Forelimb muscle (tissue), 1 donor: Measurements from ENCODE around the gene SLFNL1. TPM values are rescaled to one million over a fixed set of nuclear protein-coding genes. Genes with fewer than 3 reads are reported as not detected.

Source experiments
- DNase-seq: peaks from one replicate; pipeline ENCODE4 v3.0.0-alpha.2; 2013; ENCODE audit warnings: low read depth
- polyA plus RNA-seq: library from polyadenylated mRNA; unstranded; fragments of 120-200 nt; gene quantifications from one replicate; pipeline ENCODE4 v1.2.1, GENCODE V29; 2013; ENCODE audit not compliant: insufficient read length

Gene SLFNL1
- 0.59 TPM for polyA plus RNA-seq

DNA sequence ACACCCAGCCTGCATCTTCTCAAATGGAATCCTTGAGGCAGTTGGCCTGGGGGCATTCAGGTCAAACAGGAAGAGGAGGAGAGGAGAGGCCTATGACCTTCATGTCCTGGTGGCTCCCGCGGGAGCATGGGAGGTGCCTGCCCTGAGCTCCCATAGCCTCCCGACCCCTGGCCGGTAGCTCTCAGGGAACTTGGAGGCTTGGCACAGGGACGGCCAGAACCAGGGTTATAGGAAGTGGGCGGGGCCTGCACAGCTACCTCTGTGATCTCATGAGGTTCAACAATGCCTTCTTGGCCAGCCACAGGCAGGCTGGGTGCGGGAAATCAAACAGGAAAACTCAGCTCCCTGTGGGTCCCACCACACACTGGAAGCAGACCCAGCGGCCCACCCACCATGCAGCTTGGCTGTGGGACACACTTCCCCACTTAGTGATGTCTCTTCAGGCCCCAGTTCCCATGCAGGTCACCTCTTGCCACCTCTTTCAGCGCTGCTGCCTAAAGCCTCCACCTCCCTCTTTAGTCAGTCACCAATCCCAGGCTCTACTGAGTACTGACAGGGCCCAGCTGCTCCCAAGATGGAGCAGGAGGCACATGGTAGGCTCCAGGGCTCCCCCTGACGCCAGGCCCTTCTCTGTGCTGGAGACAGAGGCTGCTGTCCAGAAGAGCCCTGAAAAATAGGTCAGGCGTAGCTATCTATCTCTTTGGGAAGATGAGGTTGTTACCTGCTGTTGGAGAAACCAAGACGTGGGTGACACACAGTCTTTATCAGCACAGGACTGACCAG is at the start of gene SLFNL1:
SLFNL1 (minus strand) TSS at position 200 of the 783 bp plus-strand sequence. CDS start 1,065 bp downstream, outside the sequence.
- no peak for DNase-seq

DNA sequence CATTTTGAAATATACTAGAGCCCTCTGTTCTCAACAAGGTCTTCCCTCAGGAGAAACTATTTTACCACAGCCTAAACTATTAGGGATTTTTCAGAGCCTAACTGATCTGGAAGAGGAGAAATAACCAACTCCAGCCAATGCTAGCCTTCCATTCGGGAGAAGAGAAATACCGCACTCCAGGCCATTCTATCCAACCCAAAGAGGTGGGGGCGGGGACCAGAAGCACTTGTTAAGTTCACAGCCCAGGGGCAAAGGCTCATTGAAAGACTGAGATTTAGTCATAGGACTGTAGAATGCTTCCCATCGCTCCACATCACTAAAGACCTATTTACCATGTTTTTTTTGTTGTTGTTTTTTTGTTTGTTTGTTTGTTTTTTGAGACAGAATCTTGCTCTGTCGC is 35.4 kb upstream of the SLFNL1 start:
- DNase-seq = no peak

DNA sequence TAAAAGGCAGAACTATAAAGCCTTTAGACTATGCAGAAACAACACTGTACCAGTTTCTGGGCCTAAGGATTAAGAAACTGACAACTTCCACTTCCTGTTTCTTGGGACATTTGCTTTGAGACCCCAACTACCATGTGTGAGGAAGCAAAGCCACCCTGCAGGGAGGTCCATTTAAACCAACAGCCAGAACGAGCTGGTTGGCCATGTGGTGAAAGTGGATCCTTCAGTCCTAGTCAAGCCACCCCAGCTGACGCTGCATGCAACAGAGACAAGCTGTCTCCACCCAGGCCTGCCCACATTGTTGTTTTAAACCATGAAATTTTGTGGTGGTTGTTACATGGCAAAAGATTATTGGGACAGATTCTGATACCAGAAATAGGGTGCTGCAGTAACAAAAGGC is 31.8 kb upstream of the SLFNL1 start:
- DNase-seq = no peak

DNA sequence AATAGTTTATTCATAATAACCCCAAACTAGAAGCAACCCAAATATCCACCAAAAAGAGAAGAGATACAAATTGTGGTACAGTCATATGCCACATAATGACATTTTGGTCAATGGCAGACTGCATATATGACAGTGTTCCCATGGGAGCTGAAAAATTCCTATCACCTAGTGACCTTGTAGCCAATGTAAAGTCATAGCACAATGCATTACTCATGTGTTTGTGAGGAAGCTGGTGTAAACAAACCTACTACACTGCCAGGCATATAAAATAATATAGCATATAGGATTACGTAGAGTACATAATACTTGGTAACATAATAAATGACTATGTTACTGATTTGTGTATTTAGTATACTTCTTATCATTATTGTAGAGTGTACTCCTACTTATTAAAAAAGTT is 29.5 kb upstream of the SLFNL1 start:
- no peak for DNase-seq

DNA sequence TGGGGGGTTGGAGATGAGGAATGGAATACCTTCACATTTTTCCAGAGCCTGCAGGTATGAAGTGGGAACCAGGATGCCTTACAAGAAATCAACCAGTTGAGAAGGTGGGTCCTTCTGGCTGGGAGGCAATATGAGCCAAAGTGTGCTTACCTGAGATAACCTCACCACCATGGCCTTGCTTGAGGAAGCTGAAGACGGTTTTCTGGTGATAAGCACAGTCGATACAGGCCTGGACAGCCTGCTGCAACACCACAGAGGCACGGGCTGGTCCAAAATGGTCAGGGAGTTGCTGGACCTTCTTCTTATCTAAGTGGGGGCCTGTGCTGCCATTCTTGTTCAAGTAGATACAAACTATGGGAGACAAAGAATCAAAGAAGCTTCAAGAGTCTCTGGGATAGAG is 27.0 kb upstream of the SLFNL1 start:
- DNase-seq = no peak

DNA sequence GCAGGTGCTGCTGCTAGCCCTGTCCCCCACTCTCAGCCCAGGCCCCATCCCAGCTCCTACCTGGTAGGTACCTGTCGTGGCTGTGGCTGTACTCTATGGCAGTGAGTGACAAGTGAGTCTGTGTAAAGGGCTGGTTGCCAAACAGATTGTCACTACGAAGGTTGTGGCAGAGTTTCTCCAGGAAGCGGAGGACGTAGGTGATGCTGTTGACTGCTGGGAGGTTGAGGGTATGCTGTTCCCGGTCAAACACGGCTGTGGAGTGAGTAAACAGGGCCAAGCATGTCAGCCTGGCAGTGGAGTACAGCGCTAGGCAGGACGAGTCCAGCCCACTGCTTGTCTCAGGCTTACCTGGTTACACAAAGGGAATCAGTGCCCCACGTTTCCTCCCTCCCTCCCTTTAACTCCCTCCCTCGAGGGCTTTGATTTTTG is 24.8 kb upstream of the SLFNL1 start:
- no peak for DNase-seq

DNA sequence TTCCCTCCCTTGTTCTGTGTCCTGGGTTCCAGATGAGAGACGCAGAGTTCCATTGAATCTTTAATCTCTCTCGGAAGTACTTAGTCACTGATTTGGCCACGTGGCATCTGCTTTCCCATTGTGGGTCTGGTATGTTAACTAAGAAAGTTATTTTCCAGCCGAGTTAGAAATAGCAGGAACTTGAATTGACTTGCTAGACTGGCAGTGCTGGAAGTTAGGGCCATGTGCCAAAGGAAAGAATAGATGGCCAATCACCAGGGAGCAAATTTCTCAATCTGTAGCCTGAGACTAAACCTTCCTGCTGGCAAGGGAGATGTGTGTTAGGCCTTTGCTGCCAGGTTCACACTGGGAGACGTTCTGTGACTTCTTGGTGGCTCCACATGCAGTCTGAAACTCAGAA is 24.2 kb upstream of the SLFNL1 start:
- no peak for DNase-seq

DNA sequence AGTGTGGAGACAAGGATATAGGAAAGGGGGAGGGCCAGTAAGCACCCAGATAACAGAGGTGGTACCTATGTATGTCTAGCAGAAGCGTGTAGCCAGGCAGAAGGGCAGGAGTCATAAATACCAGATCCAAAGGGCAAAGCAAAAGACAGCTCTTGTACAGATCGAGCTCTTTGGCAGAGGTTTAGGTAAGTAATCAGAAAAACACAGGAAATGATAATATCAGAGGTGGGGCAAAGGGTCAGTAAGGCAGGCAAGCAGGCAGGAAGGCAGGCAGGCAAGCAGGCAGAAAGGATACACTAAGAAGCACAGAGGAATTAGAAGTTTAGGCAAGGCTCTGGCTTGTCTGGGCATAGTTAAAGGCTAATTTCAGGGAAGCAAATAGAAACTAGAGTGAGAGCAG is 22.7 kb upstream of the SLFNL1 start:
- DNase-seq = no peak

DNA sequence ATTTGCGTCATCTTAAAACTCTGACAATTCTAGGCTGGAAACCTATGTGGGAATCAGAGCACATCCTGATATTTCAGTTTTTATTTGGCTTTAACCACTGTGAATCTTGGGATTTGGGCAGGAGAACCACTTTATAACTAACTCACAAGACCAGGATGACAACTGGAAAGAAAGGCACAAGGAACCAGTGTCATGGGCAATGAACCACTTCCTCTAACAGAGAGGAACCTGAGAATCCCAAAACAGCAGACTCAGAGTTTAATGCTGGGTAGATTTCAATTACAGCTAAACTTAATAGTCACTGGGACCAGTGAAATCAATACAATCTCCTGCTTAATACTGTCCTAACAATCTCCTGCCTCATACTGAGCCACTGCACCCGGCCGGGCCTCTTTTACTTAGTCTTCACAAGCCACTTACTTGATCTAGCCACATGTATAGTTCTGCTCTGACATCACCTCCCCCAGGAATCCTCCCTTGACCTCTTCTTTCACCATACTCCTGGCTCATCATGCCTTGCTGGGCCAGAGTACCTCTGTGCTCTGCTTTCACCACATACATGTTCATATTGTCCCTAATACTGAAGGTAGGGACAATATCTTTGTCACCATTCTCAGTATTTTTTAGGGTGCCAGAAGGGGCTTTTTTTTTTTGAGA is 20.2 kb upstream of the SLFNL1 start:
- no peak for DNase-seq

DNA sequence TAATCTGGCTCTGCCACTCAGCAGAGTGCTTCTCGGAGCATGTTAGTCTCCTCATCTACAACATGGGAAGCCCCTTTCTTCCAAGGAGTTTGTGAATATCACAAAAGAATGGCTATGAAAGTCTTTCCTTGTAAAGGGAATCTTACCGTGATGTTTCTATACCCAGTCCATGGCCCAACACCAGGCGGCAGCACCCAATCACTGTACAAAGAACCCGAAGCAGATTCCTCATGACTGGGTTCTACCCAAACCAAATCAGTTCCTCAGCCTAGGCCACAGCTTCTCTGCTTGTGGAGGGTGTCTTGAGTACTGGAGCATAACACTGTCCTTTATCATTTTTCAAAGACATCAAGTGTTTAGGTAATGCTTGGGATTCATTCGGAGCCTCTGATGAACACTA is 16.6 kb upstream of the SLFNL1 start:
- no peak for DNase-seq

DNA sequence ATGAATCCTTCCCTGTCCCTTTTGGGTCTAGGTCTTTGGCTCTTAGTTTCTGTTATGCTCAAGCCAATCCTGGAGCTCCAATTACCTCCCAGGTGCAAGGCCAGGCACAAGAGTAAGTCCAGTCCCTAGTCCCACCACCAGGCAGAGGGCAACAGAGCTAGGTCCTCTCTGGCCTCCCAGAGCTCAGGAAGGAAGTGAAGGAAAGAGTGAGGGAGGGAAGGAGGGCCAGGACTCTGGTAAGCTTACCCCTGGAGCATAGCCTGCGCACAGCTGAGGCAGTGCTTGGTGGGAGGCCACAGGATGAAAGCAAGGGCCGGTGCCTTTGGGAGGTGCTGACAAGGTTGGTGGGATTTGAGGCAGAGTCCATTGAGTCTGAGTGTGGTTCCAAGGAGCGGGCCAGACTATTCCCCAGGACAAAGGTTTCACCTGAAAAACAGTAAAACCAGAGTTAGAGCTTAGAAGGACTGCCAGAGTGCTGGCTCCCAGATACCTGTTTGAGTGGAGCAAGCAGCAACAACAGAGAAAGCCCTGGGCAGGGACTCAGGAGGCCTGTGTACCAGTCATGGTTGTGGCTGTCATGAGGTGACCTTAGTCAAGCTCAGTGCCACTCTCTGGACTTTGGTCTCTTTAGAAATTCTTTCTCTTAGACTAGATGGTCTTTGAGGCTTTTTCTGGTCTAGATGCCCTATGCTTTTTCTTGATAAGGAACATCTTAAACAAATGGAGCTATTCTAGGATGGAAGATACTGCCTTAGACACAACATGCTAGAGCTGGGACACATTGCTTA is 15.8 kb upstream of the SLFNL1 start:
- no peak for DNase-seq

DNA sequence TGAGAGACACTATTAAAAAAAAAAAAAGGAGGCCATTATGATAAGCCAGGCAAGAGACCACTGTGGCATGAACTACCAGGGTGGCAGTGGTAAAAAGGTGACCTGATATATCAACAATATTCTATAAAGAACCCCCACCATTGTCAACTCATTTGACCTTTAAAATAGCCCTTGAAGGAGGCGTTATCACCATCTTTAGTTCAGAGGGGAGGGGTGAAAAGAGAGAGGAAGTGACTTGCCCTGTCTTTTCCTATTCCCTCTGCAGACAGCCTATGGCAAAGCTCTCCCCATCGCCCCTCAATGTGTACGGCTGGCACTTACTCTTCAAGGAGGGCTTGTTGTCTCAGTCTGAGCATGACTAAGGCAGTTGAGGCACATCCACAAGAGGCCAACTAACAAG is 11.7 kb upstream of the SLFNL1 start:
- DNase-seq = no peak

DNA sequence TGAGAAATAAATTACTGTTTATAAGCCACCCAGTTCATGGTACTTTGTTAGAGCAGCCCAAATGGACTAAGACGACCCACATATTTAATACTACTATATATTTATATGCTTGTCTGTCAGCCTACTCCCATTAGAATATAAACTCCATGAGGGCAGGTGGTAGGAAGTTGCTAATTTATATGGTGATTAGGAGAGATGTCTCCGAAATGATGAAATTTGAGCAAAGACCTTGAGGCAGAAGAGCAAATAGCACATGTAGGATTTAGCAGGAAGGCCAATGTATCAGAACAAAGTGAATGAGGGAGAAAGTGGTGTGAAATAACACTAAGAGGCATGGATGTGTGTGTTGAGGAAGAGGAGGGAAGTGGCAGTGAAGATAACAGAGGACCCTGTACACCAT is 10.6 kb upstream of the SLFNL1 start:
- no peak for DNase-seq

DNA sequence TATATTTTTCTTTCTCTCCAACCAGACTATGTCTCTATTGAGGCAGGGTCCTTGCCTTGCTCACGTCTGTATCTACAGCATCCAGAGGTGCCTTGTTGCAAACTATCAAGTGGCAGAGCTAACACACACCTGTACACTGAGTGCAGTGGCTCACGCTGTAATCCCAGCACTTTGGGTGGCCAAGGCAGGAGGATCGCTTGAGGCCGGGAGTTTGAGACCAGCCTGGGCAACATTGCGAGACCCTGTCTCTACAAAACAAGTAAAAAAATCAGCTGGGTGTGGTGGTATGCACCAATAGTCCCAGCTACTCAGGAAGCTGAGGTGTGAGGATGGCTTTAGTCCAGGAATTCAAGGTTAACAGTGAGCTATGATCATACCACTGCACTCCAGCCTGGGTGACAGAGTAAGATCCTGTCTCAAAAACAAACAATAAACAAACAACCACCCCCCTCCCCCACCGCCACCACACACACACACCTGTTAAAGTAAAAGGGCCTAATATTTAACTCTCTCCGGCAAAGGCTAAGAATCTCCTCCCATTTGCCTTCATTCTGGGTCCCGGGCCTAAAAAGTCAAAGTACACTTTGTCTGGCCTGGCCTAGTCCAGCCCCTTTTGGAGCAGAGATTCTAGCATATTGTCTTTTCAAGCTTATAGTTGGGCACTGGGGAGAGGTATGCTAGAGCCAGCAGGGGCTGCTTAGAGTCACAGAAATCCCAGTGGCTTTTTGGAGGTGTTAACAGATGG is 9.5 kb upstream of the SLFNL1 start:
- no peak for DNase-seq

DNA sequence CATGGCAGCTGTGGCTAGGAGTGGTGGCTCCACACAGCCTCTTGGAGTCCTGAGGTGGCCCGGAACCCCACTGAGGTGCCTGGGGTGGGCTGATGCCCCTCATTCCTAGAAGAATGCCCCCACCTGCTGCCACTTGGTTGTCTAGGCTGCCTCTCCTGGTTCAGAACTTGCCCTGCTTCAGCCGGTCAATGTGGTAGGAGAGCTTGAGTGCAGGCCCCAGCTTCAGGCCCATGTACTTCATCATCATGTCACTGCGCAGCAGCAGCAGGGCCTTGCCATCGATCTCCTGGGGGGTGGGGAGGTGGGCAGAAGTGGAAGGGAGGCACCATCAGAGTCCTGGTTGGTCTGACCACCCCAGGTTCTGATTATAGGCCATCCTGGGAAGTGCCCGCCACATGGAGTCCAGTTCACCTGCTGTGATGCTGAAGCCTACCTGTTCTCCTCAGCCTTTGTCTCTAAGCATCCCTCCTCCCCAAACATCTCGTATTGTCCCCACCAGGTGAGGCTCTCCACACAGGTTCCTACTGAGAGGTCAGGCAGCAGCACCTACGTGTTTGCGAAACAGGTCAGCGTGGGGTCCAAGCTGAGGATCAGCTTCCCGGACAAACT is 6.6 kb upstream of the SLFNL1 start:
- DNase-seq = no peak

DNA sequence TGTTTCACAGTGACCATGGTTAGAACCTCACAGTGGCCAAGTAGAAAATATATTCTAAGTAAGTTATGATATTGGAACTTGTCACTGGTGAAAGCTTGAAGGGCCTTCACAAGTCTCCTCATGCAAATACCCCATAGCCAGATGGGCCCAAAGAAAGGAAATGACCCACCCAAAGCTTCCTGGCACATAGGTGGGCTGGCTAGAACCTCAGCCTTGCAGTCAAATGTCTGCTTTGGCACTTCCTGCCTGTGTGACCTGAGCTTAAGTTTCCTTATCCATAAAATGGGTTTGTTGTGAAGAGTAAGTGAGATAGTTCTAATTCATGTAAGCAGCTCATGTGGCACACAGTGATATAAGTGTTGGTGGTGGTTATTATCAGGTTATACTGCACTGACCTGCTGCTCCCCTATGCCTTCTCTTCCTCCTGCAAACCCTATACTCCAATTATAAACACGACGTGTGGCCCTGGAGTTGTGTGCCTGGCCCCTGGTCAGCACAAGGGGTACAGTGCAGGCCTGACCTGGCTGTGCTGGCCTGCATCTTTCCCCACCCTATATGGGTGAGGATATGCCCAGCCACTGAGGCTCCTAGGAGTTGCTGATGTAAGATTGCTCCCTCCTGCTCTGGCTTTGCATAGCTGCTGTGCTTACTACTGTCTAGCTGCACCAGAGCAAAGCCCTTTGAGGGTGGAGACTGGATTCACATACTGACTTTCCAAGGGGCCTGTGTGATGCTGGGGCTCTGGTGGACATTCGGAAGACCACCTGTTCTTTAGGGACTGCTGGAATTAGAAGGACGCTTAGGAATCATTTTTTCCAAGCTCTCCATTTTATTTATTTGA is 4.7 kb upstream of the SLFNL1 start:
- no peak for DNase-seq

DNA sequence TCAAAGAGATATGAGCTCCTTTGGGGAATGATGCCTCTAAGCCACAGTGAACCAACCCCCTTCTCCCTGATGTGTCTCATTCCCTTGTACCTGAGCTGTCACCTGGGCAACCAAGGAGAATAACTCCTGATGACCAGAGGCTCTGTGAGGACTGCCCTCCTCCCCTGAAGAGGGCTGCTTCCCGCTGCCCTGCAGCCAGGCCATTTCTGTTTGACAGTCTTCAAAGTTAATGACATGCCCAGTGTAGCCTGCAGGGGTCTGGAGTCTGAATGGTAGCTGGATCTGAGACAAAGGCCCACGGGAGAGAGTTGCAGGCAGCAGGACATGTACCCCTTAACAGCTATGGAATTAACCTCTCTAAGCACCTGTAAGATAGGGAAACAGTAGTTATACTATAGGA is 3.4 kb upstream of the SLFNL1 start:
- DNase-seq = no peak

DNA sequence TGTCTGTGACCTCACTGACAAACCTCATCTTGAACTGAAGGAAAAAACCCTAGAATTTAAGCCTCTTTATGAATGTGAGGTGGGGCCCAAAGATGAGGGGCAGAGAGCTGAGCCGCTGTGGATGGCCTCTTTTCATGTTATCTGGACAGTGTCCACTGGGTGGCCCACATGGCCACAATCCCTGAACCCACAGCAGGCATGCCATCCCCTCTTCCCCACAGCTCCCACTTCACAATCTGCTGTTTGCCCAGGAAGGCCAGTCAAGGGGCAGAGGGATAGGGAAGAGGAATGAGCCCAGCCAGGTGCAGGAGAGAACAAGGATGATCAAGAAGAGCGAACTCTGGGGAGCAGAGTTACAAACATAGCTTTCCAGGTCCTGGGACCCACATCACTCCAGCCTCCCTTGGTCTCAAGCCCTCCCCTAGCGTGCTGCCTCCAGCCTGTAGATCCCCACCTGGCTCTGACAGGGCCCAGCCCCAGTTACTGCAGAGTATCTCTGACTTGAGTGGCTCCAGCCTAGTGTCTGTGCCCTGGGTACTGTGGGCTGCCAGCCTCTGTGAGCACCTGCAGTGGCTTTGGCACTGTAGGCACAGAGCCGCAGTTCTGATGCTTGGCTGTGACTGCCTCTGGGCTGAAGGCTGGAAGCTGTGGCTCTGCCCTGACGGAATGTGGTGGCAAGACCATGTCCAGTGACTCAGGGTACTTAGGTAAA is 1.9 kb upstream of the SLFNL1 start:
- no peak for DNase-seq

DNA sequence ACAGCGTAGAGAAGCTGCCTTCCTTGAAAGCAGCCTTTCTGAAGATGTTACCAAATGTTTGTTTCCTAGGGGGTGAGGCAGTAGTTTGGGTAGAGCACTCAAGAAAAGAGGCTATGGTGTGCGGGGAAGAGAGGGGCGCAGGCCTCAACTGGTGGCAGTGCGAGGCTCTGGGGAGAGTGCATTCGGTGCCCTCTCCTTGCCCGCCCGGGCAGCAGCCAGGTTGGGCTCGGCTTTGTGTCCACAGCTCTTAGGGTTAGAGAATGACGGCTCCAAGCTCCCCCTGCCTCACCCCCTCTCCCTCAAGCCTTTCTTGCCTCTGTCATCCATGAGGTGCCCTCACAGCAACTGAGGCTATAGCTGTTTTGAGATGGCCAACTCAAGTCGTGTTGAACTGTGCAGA is 899 bp upstream of the SLFNL1 start:
- DNase-seq = no peak

DNA sequence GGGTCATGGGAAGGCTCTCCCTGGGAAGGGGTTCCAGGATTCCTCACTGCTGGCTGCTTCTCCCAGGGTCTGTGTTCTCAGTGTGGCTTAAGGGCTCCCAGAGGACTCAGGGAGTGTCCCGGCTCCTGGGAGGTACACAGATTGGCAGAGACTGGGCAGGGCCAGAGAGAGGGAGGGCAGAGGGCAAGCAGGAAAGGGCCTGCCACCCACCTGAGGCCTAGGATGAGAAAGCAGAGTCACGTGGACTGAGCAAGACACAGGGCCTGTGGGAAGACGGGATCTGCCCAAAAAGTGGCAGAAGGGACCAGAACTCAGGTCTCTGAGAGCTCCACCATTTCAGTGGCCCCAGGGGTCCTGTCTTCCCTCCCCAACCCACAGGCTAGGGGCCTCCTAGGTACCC is 871 bp downstream of the SLFNL1 start:
- no peak for DNase-seq
